Measurements from ENCODE around the gene TSSC4. TPM values are rescaled to one million over a fixed set of nuclear protein-coding genes. Genes with fewer than 3 reads are reported as not detected.

TSSC4 gene
- total RNA-seq, 1 donor from 2014 or later = 38.8 TPM

GRCh38 chr11:2411446-2412305 is 11.1 kb downstream of the TSSC4 start:
- TF ChIP-seq CTCF (IDR thresholded peaks at IDR 0.05) = no peak
- H3K9me3 ChIP-seq = no peaks in the 10 kb centered on the region

GRCh38 chr11:2412323-2412722 is 11.8 kb downstream of the TSSC4 start:
- H3K9me3 ChIP-seq = no peaks in the 10 kb centered on the region
- no peak for DNase-seq
- intact Hi-C loops (cut with DNase I) = no loop called here
- no peak overlapping the region for H3K4me3 ChIP-seq
- H3K4me1 ChIP-seq = no peaks in the 10 kb centered on the region
- no peak for TF ChIP-seq CTCF (IDR thresholded peaks at IDR 0.05)
- ATAC-seq = no peak
- H3K36me3 ChIP-seq = no peaks in the 10 kb centered on the region
- H3K27me3 ChIP-seq (ENCODE audit: low read depth) = peaks cover 7% of the 10 kb centered on the region
- H3K27ac ChIP-seq = no peak overlapping the region

More at GRCh38 chr11:2411446-2412305, 11.1 kb downstream of the TSSC4 start:
- intact Hi-C loops (cut with DNase I) = no loop called here
- no peaks in the 10 kb centered on the region for H3K36me3 ChIP-seq
- H3K4me3 ChIP-seq = no peak overlapping the region
- peaks cover 7% of the 10 kb centered on the region for H3K27me3 ChIP-seq (ENCODE audit: low read depth)
- DNase-seq (no peak), ATAC-seq (no peak)
- H3K27ac ChIP-seq = no peak overlapping the region
- no peaks in the 10 kb centered on the region for H3K4me1 ChIP-seq

GRCh38 chr11:2413742-2414579 is 13.4 kb downstream of the TSSC4 start:
- intact Hi-C loops (cut with DNase I) = no loop called here
- H3K27ac ChIP-seq = no peak overlapping the region

GRCh38 chr11:2414616-2415015 is 14.1 kb downstream of the TSSC4 start:
- intact Hi-C loops (cut with DNase I) = no loop called here

More at GRCh38 chr11:2413742-2414579, 13.4 kb downstream of the TSSC4 start:
- Histone ChIP-seq H3K4me3 (no peak overlapping the region), H3K36me3 (no peaks in the 10 kb centered on the region), H3K9me3 (no peaks in the 10 kb centered on the region), H3K27me3 (ENCODE audit: low read depth) (peaks cover 7% of the 10 kb centered on the region), H3K4me1 (no peaks in the 10 kb centered on the region)
- no peak for DNase-seq
- ATAC-seq = no peak
- TF ChIP-seq CTCF (IDR thresholded peaks at IDR 0.05) = no peak

More at GRCh38 chr11:2414616-2415015, 14.1 kb downstream of the TSSC4 start:
- DNase-seq = no peak
- no peaks in the 10 kb centered on the region for H3K9me3 ChIP-seq
- H3K27ac ChIP-seq = no peak overlapping the region
- H3K4me3 ChIP-seq = no peak overlapping the region
- H3K36me3 ChIP-seq = no peaks in the 10 kb centered on the region
- peaks cover 3% of the 10 kb centered on the region for H3K4me1 ChIP-seq
- ATAC-seq = no peak
- no peak for TF ChIP-seq CTCF (IDR thresholded peaks at IDR 0.05)
- H3K27me3 ChIP-seq (ENCODE audit: low read depth) = peaks cover 7% of the 10 kb centered on the region

Data from lower lobe of right lung (tissue), 2 donors.